ENCODE data around the gene BANF1. TPM values are rescaled to one million over a fixed set of nuclear protein-coding genes. Genes with fewer than 3 reads are reported as not detected.

The BANF1 gene, protein sequence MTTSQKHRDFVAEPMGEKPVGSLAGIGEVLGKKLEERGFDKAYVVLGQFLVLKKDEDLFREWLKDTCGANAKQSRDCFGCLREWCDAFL
- total RNA-seq, result 17.0 and 19.5 TPM in 2 replicates

DNA sequence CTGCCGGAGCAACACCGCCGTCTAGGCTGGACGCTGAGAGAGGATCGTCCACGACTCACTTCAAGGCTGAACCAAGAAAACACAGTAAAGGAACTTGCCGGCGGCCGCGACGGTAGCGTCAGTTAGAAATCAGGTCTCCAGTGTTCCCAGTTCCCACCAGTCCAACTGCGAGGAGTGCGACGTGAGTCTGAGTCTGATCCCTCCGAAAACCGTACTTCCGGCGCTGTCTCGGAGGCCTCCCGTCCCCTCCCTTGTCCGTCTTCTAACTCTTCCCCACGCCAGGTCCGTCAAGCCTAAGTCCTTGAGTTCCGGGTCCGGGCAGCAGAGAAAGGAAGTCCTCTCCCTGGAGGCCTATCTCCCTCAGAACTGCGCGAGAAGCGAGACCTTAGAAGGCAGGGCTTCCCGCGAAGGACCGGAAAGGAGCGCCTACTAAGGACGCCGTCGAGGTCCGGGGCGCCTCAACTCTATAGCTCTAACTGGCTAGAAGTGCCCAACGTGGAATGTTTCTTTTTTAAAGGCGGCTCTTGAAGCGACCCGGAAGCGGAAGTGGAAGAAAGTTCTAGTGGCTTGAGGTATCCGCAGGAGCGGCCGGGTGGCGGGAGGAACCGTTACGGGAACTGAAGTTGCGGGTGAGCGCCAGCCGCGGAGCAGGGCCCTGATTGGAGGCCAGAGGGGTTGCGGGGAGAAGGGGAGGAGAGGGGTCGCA lies at the start of gene BANF1, which contains the start of gene EIF1AD:
Gene BANF1, plus strand, starts transcription at position 562 of the 706 bp plus-strand sequence. CDS start 748 bp downstream, outside the sequence.
Gene EIF1AD, minus strand, starts transcription at position 216 of the 706 bp plus-strand sequence. CDS start 1,768 bp downstream, outside the sequence.

DNA sequence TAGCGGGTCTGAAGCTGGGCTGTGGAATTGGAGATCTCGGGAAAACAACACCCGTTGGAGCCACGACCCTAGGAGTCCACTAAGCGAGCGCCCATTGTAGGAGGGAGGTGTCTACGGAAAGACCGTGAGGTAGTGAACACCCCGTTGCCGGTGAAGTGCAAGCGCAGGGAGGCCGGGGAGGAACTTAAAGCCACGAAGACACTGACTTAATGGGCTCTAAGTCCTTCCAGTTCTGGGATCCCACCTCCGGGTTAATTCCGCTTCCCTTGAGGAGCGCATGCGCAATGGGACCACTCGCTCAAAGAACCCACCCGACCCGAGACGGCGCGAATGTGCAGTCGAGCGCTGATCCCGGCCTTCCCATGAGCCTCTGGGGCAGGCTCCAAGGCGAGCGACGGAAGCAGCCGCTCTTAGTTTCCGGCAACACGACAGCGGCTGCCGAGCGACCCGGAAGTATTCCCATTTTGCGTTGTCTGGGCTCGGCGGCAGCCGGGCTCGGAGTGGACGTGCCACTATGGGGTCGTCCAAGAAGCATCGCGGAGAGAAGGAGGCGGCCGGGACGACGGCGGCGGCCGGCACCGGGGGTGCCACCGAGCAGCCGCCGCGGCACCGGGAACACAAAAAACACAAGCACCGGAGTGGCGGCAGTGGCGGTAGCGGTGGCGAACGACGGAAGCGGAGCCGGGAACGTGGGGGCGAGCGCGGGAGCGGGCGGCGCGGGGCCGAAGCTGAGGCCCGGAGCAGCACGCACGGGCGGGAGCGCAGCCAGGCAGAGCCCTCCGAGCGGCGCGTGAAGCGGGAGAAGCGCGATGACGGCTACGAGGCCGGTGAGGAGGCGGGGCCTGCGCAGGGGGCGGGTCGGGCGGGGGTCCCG lies 40.8 kb upstream of the BANF1 start, which contains the start of gene SART1:
Gene SART1, plus strand, starts transcription at position 468 of the 874 bp plus-strand sequence. Its CDS starts 47 bp downstream, at position 515.

DNA sequence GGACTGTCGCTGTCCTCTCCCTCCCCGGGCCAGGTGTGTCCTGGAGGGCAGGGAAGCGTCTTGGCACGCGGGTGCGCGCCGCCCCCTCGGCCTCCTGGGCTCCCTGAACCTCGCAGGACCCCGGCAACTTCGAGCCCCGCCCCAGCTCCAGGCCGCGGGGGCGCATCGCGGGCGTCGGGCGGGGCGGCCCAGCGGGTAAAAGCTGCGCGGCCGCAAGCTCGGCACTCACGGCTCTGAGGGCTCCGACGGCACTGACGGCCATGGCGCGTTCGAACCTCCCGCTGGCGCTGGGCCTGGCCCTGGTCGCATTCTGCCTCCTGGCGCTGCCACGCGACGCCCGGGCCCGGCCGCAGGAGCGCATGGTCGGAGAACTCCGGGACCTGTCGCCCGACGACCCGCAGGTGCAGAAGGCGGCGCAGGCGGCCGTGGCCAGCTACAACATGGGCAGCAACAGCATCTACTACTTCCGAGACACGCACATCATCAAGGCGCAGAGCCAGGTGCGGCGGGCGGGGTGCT lies 9.5 kb downstream of the BANF1 start, which contains the start of gene CST6:
Gene CST6, plus strand, starts transcription at position 224 of the 519 bp plus-strand sequence. Its CDS starts 37 bp downstream, at position 261.

DNA sequence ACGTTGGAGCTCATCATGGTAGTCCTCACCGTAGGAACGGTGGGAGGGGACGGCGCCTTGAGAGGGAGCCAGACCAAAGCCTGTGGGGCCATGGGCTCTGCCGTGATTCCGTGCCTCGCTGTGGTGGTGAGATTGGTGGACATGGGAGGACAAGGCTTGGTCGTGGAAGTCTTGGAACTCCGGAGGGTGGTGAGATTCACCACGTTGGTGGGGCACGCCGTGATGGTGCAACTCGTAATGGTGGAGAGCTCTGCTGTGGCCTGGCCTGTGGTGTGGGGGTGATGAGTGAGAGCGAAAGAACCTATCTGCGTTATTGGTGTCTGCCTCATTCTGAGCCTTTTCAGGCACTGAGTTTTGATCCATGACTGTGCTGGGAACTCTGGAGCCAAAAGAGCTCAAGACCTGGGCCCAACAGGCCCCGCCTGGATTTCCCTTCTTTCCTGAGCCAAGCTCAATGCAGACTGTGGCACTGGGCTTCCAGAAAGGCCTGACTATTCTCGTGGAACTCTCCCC lies 23.8 kb downstream of the BANF1 start, which contains the start of gene CATSPER1:
Gene CATSPER1, minus strand, starts transcription at position 463 of the 513 bp plus-strand sequence. Its CDS starts 100 bp downstream, at position 363.

DNA sequence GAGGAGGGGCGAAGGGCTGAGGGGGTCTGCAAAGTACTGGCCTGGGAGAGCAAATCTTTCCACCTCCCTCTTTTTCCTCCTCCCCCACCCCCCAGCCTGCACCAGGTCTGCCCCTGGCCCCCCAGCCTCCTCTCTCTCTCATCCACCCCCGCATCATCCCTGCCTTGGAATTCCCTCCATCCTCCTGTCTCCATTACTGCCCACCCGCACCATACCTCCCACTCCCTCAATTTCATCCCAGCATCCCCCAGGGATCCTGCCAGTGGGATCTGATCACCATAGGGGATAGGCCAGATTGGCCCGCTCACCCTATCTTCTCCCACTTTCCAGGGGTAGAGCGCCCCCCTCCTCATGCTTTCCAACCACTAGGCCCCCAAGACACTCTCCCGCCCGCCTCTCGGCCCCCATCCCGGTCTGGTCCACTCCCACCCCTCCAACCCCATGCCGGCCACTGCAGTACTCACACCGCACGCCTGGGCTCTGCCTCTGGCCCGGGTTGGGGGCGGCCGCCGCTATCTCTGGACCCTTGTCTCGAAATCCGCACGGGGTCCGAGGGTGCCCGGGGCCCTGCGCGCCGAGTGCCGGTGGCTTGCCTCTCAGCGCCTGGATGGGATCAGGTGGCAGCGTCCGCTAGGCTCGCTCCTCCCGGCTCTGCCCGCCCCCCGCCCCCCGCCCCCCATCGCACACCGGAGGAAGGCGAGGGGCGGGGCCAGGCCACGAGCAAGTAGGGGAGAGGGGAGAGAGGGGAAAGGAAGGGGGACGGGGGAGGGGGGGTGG lies 46.4 kb downstream of the BANF1 start, which contains the start of gene GAL3ST3:
Gene GAL3ST3, minus strand, starts transcription at position 615 of the 777 bp plus-strand sequence. CDS start 3,746 bp downstream, outside the sequence.

DNA sequence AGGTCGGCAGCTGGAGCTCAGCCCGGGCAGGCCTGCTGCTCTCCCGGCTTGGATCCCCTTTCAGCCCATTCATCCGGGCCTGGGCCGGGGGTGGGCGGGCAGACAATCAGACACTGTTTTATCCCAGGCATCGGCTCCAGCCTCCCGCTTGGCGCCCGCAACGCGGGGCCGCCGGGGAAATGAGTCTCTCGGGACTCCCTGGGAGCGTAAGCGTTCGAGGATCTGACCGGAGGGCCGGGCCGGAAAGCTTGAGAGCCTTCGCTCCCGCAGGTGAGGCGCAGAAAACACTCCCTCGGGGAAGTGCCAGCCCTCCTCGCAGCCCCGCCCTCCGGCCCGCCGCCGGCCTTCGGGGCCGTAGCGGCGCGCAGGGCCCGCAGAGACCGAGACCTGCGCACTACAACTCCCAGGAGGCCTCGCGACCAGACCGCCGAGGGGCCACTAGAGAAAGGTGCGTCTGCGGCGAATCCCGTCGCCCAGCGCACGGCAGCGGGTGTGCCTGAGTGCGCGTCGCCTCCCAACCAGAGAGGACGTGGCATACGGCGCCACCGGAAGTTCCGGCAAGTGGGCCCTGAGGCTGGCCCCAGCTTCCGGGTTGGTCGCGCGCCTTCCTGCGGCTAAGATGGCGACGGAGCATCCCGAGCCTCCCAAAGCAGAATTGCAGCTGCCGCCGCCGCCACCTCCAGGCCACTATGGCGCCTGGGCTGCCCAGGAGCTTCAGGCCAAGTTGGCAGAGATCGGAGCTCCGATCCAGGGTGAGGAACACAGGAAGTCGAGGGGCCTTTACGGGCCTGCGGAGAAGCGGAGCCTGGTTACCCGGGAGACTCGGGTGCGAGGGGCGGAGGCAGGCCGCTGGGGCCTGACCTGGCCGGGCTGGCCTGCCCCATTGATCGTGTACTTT lies 49.7 kb downstream of the BANF1 start, which contains the start of gene SF3B2:
Gene SF3B2, plus strand, starts transcription at position 599 of the 898 bp plus-strand sequence. Its CDS starts 21 bp downstream, at position 620.

Other genes starting within 250 kb of the BANF1 start
- gene AP5B1, start 221.5 kb upstream of the BANF1 start, total RNA-seq, result 7.6 and 12.5 TPM in 2 replicates
- gene OVOL1, start 215.4 kb upstream of the BANF1 start, total RNA-seq, result not detected in 2 replicates
- 1.3 and 4.0 TPM in 2 replicates for gene SNX32, start 168.5 kb upstream of the BANF1 start, total RNA-seq
- 662 and 789 TPM in 2 replicates for gene CFL1, start 144.3 kb upstream of the BANF1 start, total RNA-seq
- 35.4 and 52.0 TPM in 2 replicates for gene MUS81, start 142.1 kb upstream of the BANF1 start, total RNA-seq
- 114 and 154 TPM in 2 replicates for gene EFEMP2, start 129.7 kb upstream of the BANF1 start, total RNA-seq
- 0.07 TPM in 1 of 2 replicates, not detected in the other for gene CTSW, start 122.7 kb upstream of the BANF1 start, total RNA-seq
- gene FIBP, start 114.0 kb upstream of the BANF1 start, total RNA-seq, result 144 and 156 TPM in 2 replicates
- 50.8 and 53.9 TPM in 2 replicates for gene CCDC85B, start 111.8 kb upstream of the BANF1 start, total RNA-seq
- gene FOSL1, start 102.1 kb upstream of the BANF1 start, total RNA-seq, result 9.8 and 26.0 TPM in 2 replicates
- 28.4 and 31.1 TPM in 2 replicates for gene C11orf68, start 83.4 kb upstream of the BANF1 start, total RNA-seq
- 126 and 160 TPM in 2 replicates for gene DRAP1, start 83.1 kb upstream of the BANF1 start, total RNA-seq
- gene TSGA10IP, start 57.0 kb upstream of the BANF1 start, total RNA-seq, result not detected in 2 replicates
- 28.2 and 31.3 TPM in 2 replicates for gene SART1, start 40.8 kb upstream of the BANF1 start, total RNA-seq
- gene EIF1AD, start 346 bp upstream of the BANF1 start, total RNA-seq, result 33.9 and 42.4 TPM in 2 replicates
- gene CST6, start 9.5 kb downstream of the BANF1 start, total RNA-seq, result 2.9 and 6.1 TPM in 2 replicates
- gene CATSPER1, start 24.0 kb downstream of the BANF1 start, total RNA-seq, result 0.20 TPM in 1 of 2 replicates, not detected in the other
- gene GAL3ST3, start 46.7 kb downstream of the BANF1 start, total RNA-seq, result 0.13 and 0.59 TPM in 2 replicates
- gene SF3B2, start 49.9 kb downstream of the BANF1 start, total RNA-seq, result 100 and 118 TPM in 2 replicates
- 47.6 and 75.8 TPM in 2 replicates for gene PACS1, start 67.8 kb downstream of the BANF1 start, total RNA-seq

Measured in smooth muscle cell of the pulmonary artery (primary cell).